SK-N-SH (cell line): ENCODE measurements around the gene ASMTL. TPM values are rescaled to one million over a fixed set of nuclear protein-coding genes. Genes with fewer than 3 reads are reported as not detected.

Source experiments
- CTCF ChIA-PET: fragments of 300-600, 350-600 bp; formaldehyde crosslinking; extraction: SDS; loops from one replicate; lab custom pipeline; 2021; lab: Yijun Ruan, JAX
- POLR2A ChIA-PET: fragments of 350-600 bp; sonication (Branson Sonifier 250); formaldehyde crosslinking; extraction: SDS; loops from one replicate; lab custom pipeline; 2020; ENCODE audit warnings: antibody characterized with exemption, inconsistent platforms; lab: Yijun Ruan, JAX
- DNase-seq: peaks from one replicate; pipeline ENCODE4 v3.0.0; 2012
- H2AFZ ChIP-seq: fragments of 200-600 bp; sonication (generic); 2 replicates; pipeline ENCODE4 v1.8.1; 2016; ENCODE audit warnings: antibody characterized with exemption, mild to moderate bottlenecking, low read depth
- H3F3A ChIP-seq: fragments of 200-600 bp; sonication (generic); replicated peaks from 2 replicates; pipeline ENCODE3; 2016; ENCODE audit warnings: antibody characterized with exemption, mild to moderate bottlenecking; ENCODE audit not compliant: insufficient read depth
- H3K27ac ChIP-seq, 2 experiments: fragments of 200-500 bp in 1 of 2; fragments of 200-600 bp in 1 of 2; sonication (Bioruptor generic) in 1 of 2; sonication (generic), shearing (Covaris generic) in 1 of 2; 2 replicates each; pipeline versions ENCODE4 v1.5.1 to v1.6.1; 2014 to 2016; ENCODE audit warnings: low read depth in 2 of 2, inconsistent platforms in 1 of 2, low read length in 1 of 2, mild to moderate bottlenecking in 1 of 2, mixed read lengths in 1 of 2
- H3K27me3 ChIP-seq: fragments of 200-600 bp; sonication (generic), shearing (Covaris generic); 2 replicates; pipeline ENCODE4 v1.6.1; 2016; ENCODE audit warnings: mixed run types; ENCODE audit not compliant: insufficient read depth
- H3K36me3 ChIP-seq, 2 experiments: fragments of 200-500 bp in 1 of 2; fragments of 200-600 bp in 1 of 2; sonication (Bioruptor generic) in 1 of 2; sonication (generic) in 1 of 2; replicated peaks in 1 of 2; 2 replicates each; pipeline versions ENCODE3 to v1.5.1; 2014 to 2016; ENCODE audit warnings: low read length in 1 of 2, mild to moderate bottlenecking in 1 of 2; ENCODE audit not compliant: insufficient read depth in 2 of 2, control insufficient read depth in 1 of 2
- H3K4me1 ChIP-seq, 2 experiments: fragments of 200-500 bp in 1 of 2; fragments of 200-600 bp in 1 of 2; sonication (Bioruptor generic) in 1 of 2; sonication (generic), shearing (Covaris generic) in 1 of 2; 2 replicates each; pipeline versions ENCODE4 v1.5.1 to v1.6.1; 2014 to 2016; ENCODE audit warnings: low read depth in 1 of 2, low read length in 1 of 2, mixed run types in 1 of 2; ENCODE audit not compliant: insufficient read depth in 2 of 2, control insufficient read depth in 1 of 2
- H3K4me2 ChIP-seq: fragments of 200-600 bp; sonication (generic), shearing (Covaris generic); 2 replicates; pipeline ENCODE4 v1.6.1; 2017; ENCODE audit warnings: mixed run types
- H3K4me3 ChIP-seq, 2 experiments: fragments of 200-500 bp in 1 of 2; fragments of 200-600 bp in 1 of 2; sonication (Bioruptor generic) in 1 of 2; sonication (generic), shearing (Covaris generic) in 1 of 2; 2 replicates each; pipeline versions ENCODE4 v1.5.1 to v1.8.1; 2014 to 2016; ENCODE audit warnings: low read depth in 2 of 2, inconsistent platforms in 1 of 2, low read length in 1 of 2, mild to moderate bottlenecking in 1 of 2, mixed read lengths in 1 of 2, moderate library complexity in 1 of 2
- H3K79me2 ChIP-seq: fragments of 200-600 bp; sonication (generic); 2 replicates; pipeline ENCODE4 v1.8.1; 2017; ENCODE audit warnings: mild to moderate bottlenecking; ENCODE audit not compliant: insufficient read depth
- H3K9ac ChIP-seq: fragments of 200-600 bp; sonication (generic); 2 replicates; pipeline ENCODE4 v1.6.1; 2017; ENCODE audit warnings: mixed run types
- H3K9me2 ChIP-seq: fragments of 200-600 bp; sonication (generic); 2 replicates; pipeline ENCODE4 v1.6.1; 2017; ENCODE audit warnings: mixed run types
- H3K9me3 ChIP-seq: fragments of 200-600 bp; sonication (generic); 2 replicates; pipeline ENCODE4 v1.6.1; 2017; ENCODE audit warnings: mixed run types, mild to moderate bottlenecking, moderate library complexity
- H4K20me1 ChIP-seq: fragments of 200-600 bp; sonication (generic); 2 replicates; pipeline ENCODE4 v1.6.1; 2017; ENCODE audit warnings: mild to moderate bottlenecking, mixed run types; ENCODE audit not compliant: insufficient read depth
- CHD2 ChIP-seq: fragments of 150-350 bp; IDR thresholded peaks from 2 replicates; pipeline ENCODE4 v1.6.1; 2018; ENCODE audit warnings: low read length; ENCODE audit not compliant: partially characterized antibody
- ELF1 ChIP-seq: IDR thresholded peaks from 2 replicates; pipeline ENCODE4 v1.4.0; 2012
- FOXJ3 ChIP-seq: sonication (generic); formaldehyde crosslinking; IDR thresholded peaks from 2 replicates; pipeline ENCODE4 v1.5.1; 2020; ENCODE audit warnings: mild to moderate bottlenecking, missing genetic modification reagents
- FOXM1 ChIP-seq: IDR thresholded peaks from 2 replicates; pipeline ENCODE4 v1.4.0; 2012; ENCODE audit warnings: low read depth, mild to moderate bottlenecking
- GABPA ChIP-seq: IDR thresholded peaks from 2 replicates; pipeline ENCODE4 v1.4.0; 2012; ENCODE audit warnings: low read depth, mild to moderate bottlenecking
- MXI1 ChIP-seq: IDR thresholded peaks from 2 replicates; pipeline ENCODE4 v1.6.1; 2012; ENCODE audit warnings: mild to moderate bottlenecking, low read depth, low read length, improper control_type of control experiment
- NFIC ChIP-seq: IDR thresholded peaks from 2 replicates; pipeline ENCODE4 v1.4.0; 2012; ENCODE audit warnings: borderline replicate concordance
- NRF1 ChIP-seq: IDR thresholded peaks from 2 replicates; pipeline ENCODE4 v1.6.1; 2012; ENCODE audit warnings: low read depth, mild to moderate bottlenecking, low read length
- RAD21 ChIP-seq: IDR thresholded peaks from 2 replicates; pipeline ENCODE4 v1.6.1; 2012; ENCODE audit warnings: mild to moderate bottlenecking, low read length
- RFX5 ChIP-seq: IDR thresholded peaks from 2 replicates; pipeline ENCODE4 v1.6.1; 2012; ENCODE audit warnings: mild to moderate bottlenecking, improper control_type of control experiment, low read length
- SIN3A ChIP-seq: IDR thresholded peaks from 2 replicates; pipeline ENCODE4 v1.6.1; 2012; ENCODE audit warnings: low read depth, mild to moderate bottlenecking, low read length, moderate library complexity, borderline replicate concordance
- TAF1 ChIP-seq: IDR thresholded peaks from 2 replicates; pipeline ENCODE4 v1.6.1; 2012; ENCODE audit warnings: low read depth, mild to moderate bottlenecking, low read length, moderate library complexity, borderline replicate concordance
- TCF12 ChIP-seq: IDR thresholded peaks from 2 replicates; pipeline ENCODE4 v1.4.0; 2012
- TEAD4 ChIP-seq: IDR thresholded peaks from 2 replicates; pipeline ENCODE4 v1.4.0; 2012; ENCODE audit warnings: mild to moderate bottlenecking, borderline replicate concordance; ENCODE audit not compliant: insufficient read depth
- YY1 ChIP-seq: IDR thresholded peaks from 2 replicates; pipeline ENCODE4 v1.4.0; 2012; ENCODE audit warnings: low read depth, mild to moderate bottlenecking
- WGBS: methylation state at CpG from one replicate; pipeline ENCODE4 v1.1.6; 2017; ENCODE audit warnings: low lambda C conversion rate; 5-methylcytosine and 5-hydroxymethylcytosine counted together
- polyA plus RNA-seq, 3 experiments: library from polyadenylated mRNA; depleted of rRNA; stranded (reverse); fragments of >200 nt; gene quantifications; 2 replicates each; pipeline ENCODE4 v1.2.3, GENCODE V29; 2012
- TF ChIP-seq, protein P1 (sequence below): IDR thresholded peaks from 2 replicates; pipeline ENCODE4 v1.4.0; 2012; ENCODE audit warnings: low read depth, borderline replicate concordance
- TF ChIP-seq, protein P2 (sequence below): fragments of 150-350 bp; IDR thresholded peaks from 2 replicates; pipeline ENCODE4 v1.6.1; 2017; ENCODE audit warnings: antibody characterized with exemption, low read length, low read depth, borderline replicate concordance
- TF ChIP-seq, protein P3 (sequence below): IDR thresholded peaks from 2 replicates; pipeline ENCODE4; 2012
- TF ChIP-seq, protein P4 (sequence below): IDR thresholded peaks from 2 replicates; pipeline ENCODE4 v1.4.0; 2012; ENCODE audit warnings: low read depth

Gene ASMTL
- polyA plus RNA-seq, 1 of the 3 experiments (the other 2 are of a cell fraction) = 37.7 TPM

DNA sequence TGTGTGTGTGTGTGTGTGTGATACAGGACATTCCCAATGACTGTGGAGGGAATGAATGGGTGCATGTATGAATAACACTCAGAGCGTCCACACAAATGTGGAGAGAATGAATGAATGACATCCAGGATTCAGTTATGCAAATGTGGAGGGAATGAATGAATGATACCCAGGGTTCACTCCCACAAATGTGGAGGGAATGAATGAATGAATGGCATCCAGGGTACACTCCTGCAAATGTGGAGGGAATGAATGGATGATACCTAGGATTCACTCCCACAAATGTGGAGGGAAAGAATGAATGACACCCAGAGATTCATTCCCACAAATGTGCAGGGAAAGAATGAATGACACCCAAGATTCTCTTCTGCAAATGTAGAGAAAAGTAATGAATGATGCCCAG, 36.0 kb upstream of the ASMTL start:
- no peaks in the 10 kb centered on the region for H3K9me2 ChIP-seq
- ChIA-PET CTCF (no interaction called here), POLR2A (no interaction called here)
- H3K27me3 ChIP-seq = peaks cover 12% of the 10 kb centered on the region; the same call in 1 of the 2 replicates
- H3K9ac ChIP-seq = no peak overlapping the region
- H3F3A ChIP-seq = peaks cover 15% of the 10 kb centered on the region
- no peaks in the 10 kb centered on the region for H3K79me2 ChIP-seq
- H3K27ac ChIP-seq = no peak overlapping the region
- DNase-seq = no peak
- H3K4me1 ChIP-seq = no peaks in the 10 kb centered on the region
- no peaks in the 10 kb centered on the region for H4K20me1 ChIP-seq
- H3K4me3 ChIP-seq = no peak overlapping the region
- H3K36me3 ChIP-seq = no peaks in the 10 kb centered on the region
- TF ChIP-seq NRF1 (no peak), RFX5 (no peak), YY1 (no peak), NFIC (no peak), GABPA (no peak), SIN3A (no peak), TEAD4 (no peak), ELF1 (no peak), CHD2 (no peak), TCF12 (no peak), MXI1 (no peak), TAF1 (no peak), FOXM1 (no peak), FOXJ3 (CRISPR knock-in tag) (no peak), RAD21 (no peak)
- TF ChIP-seq, protein P1, sequence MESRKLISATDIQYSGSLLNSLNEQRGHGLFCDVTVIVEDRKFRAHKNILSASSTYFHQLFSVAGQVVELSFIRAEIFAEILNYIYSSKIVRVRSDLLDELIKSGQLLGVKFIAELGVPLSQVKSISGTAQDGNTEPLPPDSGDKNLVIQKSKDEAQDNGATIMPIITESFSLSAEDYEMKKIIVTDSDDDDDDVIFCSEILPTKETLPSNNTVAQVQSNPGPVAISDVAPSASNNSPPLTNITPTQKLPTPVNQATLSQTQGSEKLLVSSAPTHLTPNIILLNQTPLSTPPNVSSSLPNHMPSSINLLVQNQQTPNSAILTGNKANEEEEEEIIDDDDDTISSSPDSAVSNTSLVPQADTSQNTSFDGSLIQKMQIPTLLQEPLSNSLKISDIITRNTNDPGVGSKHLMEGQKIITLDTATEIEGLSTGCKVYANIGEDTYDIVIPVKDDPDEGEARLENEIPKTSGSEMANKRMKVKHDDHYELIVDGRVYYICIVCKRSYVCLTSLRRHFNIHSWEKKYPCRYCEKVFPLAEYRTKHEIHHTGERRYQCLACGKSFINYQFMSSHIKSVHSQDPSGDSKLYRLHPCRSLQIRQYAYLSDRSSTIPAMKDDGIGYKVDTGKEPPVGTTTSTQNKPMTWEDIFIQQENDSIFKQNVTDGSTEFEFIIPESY = no peak
- TF ChIP-seq, protein P2, sequence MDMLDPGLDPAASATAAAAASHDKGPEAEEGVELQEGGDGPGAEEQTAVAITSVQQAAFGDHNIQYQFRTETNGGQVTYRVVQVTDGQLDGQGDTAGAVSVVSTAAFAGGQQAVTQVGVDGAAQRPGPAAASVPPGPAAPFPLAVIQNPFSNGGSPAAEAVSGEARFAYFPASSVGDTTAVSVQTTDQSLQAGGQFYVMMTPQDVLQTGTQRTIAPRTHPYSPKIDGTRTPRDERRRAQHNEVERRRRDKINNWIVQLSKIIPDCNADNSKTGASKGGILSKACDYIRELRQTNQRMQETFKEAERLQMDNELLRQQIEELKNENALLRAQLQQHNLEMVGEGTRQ = no peak
- TF ChIP-seq, protein P3, sequence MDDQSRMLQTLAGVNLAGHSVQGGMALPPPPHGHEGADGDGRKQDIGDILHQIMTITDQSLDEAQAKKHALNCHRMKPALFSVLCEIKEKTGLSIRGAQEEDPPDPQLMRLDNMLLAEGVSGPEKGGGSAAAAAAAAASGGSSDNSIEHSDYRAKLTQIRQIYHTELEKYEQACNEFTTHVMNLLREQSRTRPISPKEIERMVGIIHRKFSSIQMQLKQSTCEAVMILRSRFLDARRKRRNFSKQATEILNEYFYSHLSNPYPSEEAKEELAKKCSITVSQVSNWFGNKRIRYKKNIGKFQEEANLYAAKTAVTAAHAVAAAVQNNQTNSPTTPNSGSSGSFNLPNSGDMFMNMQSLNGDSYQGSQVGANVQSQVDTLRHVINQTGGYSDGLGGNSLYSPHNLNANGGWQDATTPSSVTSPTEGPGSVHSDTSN = no peak
- TF ChIP-seq, protein P4, sequence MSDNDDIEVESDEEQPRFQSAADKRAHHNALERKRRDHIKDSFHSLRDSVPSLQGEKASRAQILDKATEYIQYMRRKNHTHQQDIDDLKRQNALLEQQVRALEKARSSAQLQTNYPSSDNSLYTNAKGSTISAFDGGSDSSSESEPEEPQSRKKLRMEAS = no peak
- no peaks in the 10 kb centered on the region for H3K9me3 ChIP-seq
- H2AFZ ChIP-seq = no peak overlapping the region
- 35% methylated on average over 1 of the region's 1 CpG for WGBS
- H3K4me2 ChIP-seq = no peak overlapping the region
